ENCODE results near the gene FAM169A.
"Not testable (repeated sequence)": the region's sequence is repeated elsewhere in the genome, so short reads cannot be mapped to it uniquely, and the experiment has no call there.

FAM169A gene

GRCh38 chr5:74869414-74869813, 3.2 kb upstream of the FAM169A start:
- not testable (repeated sequence) for DNase-seq (ENCODE audit: low read depth)

DNA sequence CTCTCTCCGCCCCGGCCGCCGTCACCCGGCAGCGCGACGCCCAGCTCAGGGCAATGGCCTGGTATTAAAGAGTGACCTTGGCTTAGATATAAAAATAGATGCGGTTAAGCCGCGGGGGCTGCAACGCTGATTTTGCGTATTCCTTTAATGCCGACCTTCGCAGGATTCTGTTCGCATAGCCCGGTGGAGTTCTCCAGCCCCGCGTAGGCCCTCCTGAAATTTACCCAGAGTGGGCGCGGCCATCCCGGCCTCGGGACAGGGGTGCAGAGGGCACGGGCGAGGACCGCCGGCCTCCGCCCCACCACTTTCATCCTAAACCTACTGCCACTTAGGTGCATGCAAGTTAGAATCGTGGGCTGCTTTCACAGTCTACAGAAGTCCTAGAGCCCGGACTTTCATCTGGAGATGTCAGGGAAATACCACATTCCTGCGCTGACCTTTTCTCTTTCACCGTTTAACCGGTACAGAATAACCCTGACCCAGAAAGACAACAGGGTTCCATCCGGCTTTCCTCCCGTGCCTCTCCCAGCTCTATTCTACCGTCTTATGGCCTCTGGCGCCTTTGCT, 492 bp upstream of the FAM169A start:
- no peak for DNase-seq (ENCODE audit: low read depth)

DNA sequence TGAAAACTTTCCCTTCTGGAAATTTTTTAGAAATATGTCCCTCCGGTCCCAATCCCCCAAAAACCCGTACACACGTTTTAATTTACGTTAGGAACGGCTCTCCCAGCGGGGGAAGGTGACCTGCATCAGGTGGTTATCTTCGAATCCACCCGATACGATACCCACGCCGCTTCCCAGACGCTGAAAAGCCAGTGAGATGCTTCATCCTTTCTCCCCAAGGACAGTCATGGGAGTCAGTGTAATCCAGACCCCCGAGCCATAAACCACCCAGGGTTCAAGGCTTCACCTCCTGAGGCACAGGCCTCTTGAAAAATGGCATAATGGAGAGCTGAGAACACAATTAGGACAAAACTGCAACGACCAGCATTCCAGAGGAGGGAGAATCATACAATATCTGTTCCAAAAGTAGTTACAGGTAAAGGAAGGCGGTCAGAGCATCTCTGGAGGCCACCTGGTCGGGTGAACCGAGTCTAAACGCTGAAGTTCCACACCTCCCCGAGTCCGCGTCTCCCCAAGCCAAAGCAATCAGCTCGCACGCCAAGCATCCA, 857 bp downstream of the FAM169A start:
- DNase-seq (ENCODE audit: low read depth): no peak

DNA sequence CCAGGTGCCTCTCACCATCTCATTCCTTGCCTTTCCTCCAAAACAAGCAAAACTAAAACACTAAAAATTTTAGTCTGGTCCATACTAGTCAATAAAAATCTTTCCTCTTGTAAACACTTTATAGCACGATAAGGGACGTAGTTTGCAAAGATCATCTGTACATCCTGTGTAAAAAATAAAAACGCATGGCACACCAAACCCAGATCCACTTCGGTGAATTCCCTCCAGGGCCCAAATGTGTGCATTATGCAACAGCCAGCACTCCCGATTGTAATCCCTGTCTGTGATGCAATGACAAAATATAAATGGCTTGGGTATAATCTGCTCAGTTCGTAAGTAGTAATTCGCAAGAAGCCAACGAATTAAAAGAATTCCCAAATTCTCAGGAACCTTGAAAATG, 1.4 kb downstream of the FAM169A start:
- DNase-seq (ENCODE audit: low read depth): no peak

GRCh38 chr5:74863726-74864125, 2.5 kb downstream of the FAM169A start:
- no peak for DNase-seq (ENCODE audit: low read depth)

DNA sequence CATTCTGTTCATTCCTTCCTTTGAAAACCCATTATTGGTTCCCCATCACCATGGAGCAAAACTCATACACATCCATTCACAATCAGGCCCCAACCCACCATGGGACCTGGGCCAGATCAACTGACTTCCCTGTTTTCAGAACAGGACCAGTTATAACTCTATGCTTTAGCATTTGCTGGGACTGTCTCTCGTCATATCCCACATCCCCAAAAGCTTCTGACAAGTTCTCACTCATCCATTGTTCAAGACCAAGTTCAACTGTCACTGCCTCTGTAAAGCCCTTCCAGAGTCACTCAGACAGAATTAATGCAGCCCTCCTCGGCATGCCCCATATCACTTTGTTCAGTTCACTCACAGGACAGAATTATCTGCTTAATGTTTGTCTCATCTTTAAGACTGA, 4.0 kb downstream of the FAM169A start:
- no peak for DNase-seq (ENCODE audit: low read depth)

DNA sequence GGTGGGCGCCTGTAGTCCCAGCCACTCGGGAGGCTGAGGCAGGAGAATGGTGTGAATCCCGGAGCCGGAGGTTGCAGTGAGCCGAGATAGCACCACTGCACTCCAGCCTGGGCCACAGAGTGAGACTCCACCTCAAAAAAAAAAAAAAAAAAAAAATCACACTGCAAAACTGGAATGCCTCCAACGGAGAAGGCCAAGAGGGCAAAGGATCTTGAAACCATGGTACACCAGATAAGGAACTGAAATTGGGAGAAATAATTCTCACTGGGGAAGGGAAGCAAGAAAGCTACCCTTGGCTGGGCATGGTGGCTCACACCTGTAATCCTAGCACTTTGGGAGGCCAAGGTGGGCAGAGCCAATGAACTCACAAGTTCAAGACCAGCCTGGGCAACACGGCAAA, 9.2 kb downstream of the FAM169A start:
- DNase-seq (ENCODE audit: low read depth): not testable (repeated sequence)

GRCh38 chr5:74853256-74853655, 12.9 kb downstream of the FAM169A start:
- DNase-seq (ENCODE audit: low read depth): no peak

- no peak for DNase-seq (ENCODE audit: low read depth)
Measured at GRCh38 chr5:74851684-74852353, 14.4 kb downstream of the FAM169A start.

- no peak for DNase-seq (ENCODE audit: low read depth)
Measured at GRCh38 chr5:74850789-74851425, 15.3 kb downstream of the FAM169A start.

DNA sequence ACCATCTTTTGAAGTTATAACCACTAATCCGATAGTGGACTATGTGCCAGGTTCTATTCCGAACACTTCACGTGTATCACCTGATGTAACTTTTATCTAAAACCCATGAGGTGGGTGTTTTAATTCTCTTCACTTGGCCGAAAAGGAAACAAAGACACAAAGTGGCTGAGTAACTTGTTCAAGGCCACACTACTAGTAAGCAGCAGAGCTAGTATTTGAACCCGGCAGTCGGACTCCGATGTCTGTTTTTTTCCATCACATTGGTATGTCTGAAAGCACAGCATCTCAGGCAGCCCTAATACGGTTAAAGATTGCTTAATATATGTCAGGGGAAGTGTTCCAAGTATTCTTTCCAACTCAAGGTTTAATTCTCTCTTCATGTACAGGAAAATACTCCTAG, 16.2 kb downstream of the FAM169A start:
- DNase-seq (ENCODE audit: low read depth): no peak

- no peak for DNase-seq (ENCODE audit: low read depth)
Measured at GRCh38 chr5:74848553-74849025, 17.6 kb downstream of the FAM169A start.

DNA sequence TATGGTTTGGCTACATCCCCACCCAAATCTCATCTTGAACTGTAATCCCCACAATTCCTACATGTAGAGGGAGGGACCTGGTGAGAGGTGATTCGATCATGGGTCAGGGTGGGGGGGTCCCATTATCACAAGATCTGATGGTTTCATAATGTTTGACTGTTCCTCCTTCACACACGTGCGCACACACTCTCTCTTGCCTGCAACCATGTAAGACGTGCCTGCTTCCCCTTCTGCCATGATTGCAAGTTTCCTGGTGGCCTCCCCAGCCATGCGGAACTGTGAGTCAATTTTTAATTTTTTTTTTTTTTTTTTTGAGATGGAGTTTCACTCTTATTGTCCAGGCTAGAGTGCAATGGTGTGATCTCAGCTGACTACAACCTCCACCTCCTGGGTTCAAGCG, 27.0 kb downstream of the FAM169A start:
- no peak for DNase-seq (ENCODE audit: low read depth)

GRCh38 chr5:74838262-74838661, 27.9 kb downstream of the FAM169A start:
- DNase-seq (ENCODE audit: low read depth): no peak

- DNase-seq (ENCODE audit: low read depth): no peak
Measured at GRCh38 chr5:74837115-74837514, 29.1 kb downstream of the FAM169A start.

DNA sequence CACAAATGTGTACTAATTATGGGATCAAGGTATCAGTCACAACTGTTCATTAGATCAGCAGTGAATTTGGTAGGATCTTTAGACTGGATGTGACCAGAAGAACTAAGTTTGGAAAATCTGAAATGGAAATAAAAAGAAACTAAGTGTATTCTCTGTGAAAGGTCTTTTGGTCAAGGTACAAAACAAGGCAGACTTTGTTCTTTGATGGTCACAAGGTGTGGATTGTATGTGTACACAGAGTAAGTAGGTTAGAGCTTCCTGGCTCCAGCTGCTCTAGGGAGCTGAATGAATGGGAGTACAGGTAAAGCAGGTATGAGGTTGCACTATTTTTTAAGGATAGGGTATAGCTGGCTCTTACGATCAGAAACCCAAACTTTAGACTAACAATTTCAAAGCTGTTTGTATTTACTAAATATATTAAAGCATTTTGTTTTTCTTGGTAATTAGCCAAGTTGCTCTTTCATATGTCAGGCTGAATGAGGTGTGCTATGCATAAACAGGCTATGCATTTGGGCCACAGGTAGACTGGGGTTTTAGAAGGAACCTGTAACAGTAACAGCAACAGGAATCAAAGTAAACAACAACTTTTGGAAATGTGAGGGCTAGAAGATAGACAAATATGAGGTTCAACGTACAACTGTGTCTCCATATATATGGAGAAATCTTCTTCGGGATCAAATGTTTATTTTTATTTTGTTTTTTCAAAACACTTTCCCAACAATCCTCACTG, 32.5 kb downstream of the FAM169A start:
- DNase-seq (ENCODE audit: low read depth): no peak

- DNase-seq (ENCODE audit: low read depth): no peak
Measured at GRCh38 chr5:74829413-74829812, 36.8 kb downstream of the FAM169A start.

DNA sequence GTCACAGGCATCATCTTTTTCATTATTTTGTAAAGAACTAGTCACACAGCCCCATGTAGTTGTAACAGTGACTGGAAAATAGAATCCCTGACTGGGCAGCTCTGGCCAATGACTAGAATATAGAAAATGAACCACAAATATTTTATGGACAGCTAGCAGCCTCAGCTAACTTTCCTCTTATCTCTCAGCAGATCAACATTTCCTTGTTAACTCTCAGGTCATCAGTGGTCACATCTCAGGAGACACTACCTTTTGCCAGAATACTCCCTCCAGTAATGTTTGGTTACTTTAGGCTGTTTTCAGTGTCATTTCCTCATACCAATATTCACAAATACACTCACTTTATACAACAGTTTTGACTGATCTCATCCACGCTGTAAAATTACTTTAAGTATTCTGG, 43.9 kb downstream of the FAM169A start:
- no peak for DNase-seq (ENCODE audit: low read depth)

- DNase-seq (ENCODE audit: low read depth): no peak
Measured at GRCh38 chr5:74816875-74817274, 49.3 kb downstream of the FAM169A start.

DNA sequence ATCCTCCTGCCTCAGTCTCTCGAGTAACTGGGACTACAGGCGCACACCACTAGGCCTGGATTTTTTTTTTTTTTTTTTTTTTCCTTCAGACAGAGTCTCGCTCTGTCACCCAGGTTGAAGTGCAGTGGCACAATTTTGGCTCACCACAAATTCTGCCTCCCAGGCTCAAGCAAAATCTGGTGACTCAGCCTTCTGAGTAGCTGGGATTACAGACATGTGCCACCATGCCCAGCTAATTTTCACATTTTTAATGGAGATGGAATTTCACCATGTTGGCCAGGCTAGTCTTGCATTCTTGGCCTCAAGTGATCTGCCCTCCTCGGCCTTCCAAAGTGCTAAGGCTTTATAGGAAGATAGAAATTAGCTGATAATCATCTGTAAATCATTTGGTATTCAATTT, 55.3 kb downstream of the FAM169A start:
- no peak for DNase-seq (ENCODE audit: low read depth)

DNA sequence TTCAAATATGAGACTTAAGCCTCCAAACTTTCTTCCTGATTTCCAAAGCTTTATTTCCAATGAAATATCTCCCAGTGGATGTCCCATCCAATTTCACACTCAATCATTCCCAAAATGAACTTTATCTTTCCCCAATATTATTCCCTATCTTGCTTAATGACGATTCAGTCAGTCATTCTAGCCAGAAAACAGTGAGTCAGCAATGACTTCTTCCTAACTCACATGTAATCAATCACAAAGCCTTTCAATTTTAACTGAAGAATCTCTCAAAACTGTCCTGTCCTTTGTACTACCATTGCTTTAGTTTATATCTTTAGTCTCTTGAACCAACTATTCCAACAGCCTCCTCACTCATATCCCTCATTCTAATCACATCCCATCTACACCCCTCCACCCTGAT, 64.2 kb downstream of the FAM169A start:
- DNase-seq (ENCODE audit: low read depth): no peak

DNA sequence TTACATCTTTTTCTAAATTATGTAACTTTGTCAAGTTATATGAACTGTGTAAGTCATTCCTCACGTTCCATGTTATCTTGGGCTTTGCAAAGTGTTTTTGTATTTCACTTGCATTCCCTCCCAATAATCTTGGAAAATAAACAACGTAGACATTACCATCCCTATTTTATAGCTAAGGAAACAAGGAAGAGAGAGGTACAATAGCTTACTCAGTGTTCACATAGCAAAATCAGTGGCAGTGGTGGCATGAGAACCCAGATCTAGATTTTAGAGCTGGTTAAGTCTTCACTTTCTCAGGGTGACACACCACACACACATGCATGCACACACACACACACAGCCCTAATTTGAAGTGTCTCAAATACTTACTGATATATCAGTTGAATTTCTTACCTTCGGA, 65.0 kb downstream of the FAM169A start:
- no peak for DNase-seq (ENCODE audit: low read depth)
